ENCODE measurements around the gene PIM1. TPM values are rescaled to one million over a fixed set of nuclear protein-coding genes. Genes with fewer than 3 reads are reported as not detected.

The PIM1 gene
- total and polyA plus RNA-seq, 8 donors = 13.1 to 89.8 (median 20.9) TPM

- intact Hi-C loops (cut with DNase I) = no loop called here
- Histone ChIP-seq H3K4me1 (peaks cover 0 to 8% of the 10 kb centered on the region in 2 donors), H3K27ac (no peak overlapping the region)
Measured at GRCh38 chr6:37200085-37200484, 30.1 kb downstream of the PIM1 start.

GRCh38 chr6:37201726-37202125 is 31.8 kb downstream of the PIM1 start:
- H3K9me3 ChIP-seq = no peaks in the 10 kb centered on the region
- H3K27ac ChIP-seq = no peak overlapping the region
- no peak for TF ChIP-seq CTCF (IDR thresholded peaks at IDR 0.05)
- DNase-seq (no peak), ATAC-seq (no peak)
- H3K36me3 ChIP-seq = no peaks in the 10 kb centered on the region
- intact Hi-C loops (cut with DNase I) = no loop called here
- H3K27me3 ChIP-seq = no peaks in the 10 kb centered on the region
- H3K4me3 ChIP-seq = no peak overlapping the region
- peaks cover 0 to 24% of the 10 kb centered on the region in 2 donors for H3K4me1 ChIP-seq

More at GRCh38 chr6:37200085-37200484, 30.1 kb downstream of the PIM1 start:
- Histone ChIP-seq H3K9me3 (no peaks in the 10 kb centered on the region), H3K36me3 (no peaks in the 10 kb centered on the region), H3K4me3 (no peak overlapping the region), H3K27me3 (no peaks in the 10 kb centered on the region)
- no peak for TF ChIP-seq CTCF (IDR thresholded peaks at IDR 0.05)
- peak in 2 of 4 donors; percentile 26 to 55 for DNase-seq
- no peak for ATAC-seq

- Histone ChIP-seq H3K4me1 (peaks cover 0 to 36% of the 10 kb centered on the region in 2 donors), H3K36me3 (no peaks in the 10 kb centered on the region), H3K27ac (no peak overlapping the region), H3K27me3 (no peaks in the 10 kb centered on the region), H3K4me3 (no peak overlapping the region), H3K9me3 (no peaks in the 10 kb centered on the region)
- no peak for TF ChIP-seq CTCF (IDR thresholded peaks at IDR 0.05)
- intact Hi-C loops (cut with DNase I) = no loop called here
- no peak for DNase-seq
- ATAC-seq = no peak
Measured at GRCh38 chr6:37202788-37203491, 33.0 kb downstream of the PIM1 start.

GRCh38 chr6:37204014-37204751 is 34.2 kb downstream of the PIM1 start:
- Histone ChIP-seq H3K27ac (no peak overlapping the region), H3K36me3 (no peaks in the 10 kb centered on the region), H3K4me3 (no peak overlapping the region), H3K9me3 (no peaks in the 10 kb centered on the region), H3K27me3 (no peaks in the 10 kb centered on the region), H3K4me1 (peaks cover 0 to 46% of the 10 kb centered on the region in 2 donors)
- ATAC-seq (peak; percentile 77), DNase-seq (peak in 1 of 4 donors; percentile 45)
- intact Hi-C loops (cut with DNase I) = no loop called here
- no peak for TF ChIP-seq CTCF (IDR thresholded peaks at IDR 0.05)

Data from left lung (tissue), 10 donors.